Right ventricle myocardium superior (tissue), 1 donor: ENCODE measurements around the gene PLXNA4. TPM values are rescaled to one million over a fixed set of nuclear protein-coding genes. Genes with fewer than 3 reads are reported as not detected.
"Not testable (repeated sequence)": the region's sequence is repeated elsewhere in the genome, so short reads cannot be mapped to it uniquely, and the experiment has no call there.

Experiments
- ATAC-seq: fragments of 200-7000 bp; cut with Tn5 transposase; one replicate; pipeline ENCODE4 v1.9.1; 2020; ENCODE audit warnings: mild to moderate bottlenecking; ENCODE audit not compliant: poor library complexity
- DNase-seq: peaks from one replicate; pipeline ENCODE4 v3.0.0-alpha.2; 2020
- intact Hi-C: fragments of 100-400 bp; cut with DNase I; formaldehyde crosslinking; loops from one replicate; pipeline ENCODE4 v1.11.2; 2022
- total RNA-seq: library from RNA; stranded (reverse); fragmentation: NEBNext Ultra II Directional; extraction: Animal tissue kit (Norgen Biotek cat#: 25700); gene quantifications from one replicate; pipeline ENCODE4 v1.2.1, GENCODE V29; 2021
- donor health status: DM: no; HTN: yes; CAD: no; lungs with severe emphysema.

Gene PLXNA4
- total RNA-seq, 1 donor from 2014 or later = 17.3 TPM

DNA sequence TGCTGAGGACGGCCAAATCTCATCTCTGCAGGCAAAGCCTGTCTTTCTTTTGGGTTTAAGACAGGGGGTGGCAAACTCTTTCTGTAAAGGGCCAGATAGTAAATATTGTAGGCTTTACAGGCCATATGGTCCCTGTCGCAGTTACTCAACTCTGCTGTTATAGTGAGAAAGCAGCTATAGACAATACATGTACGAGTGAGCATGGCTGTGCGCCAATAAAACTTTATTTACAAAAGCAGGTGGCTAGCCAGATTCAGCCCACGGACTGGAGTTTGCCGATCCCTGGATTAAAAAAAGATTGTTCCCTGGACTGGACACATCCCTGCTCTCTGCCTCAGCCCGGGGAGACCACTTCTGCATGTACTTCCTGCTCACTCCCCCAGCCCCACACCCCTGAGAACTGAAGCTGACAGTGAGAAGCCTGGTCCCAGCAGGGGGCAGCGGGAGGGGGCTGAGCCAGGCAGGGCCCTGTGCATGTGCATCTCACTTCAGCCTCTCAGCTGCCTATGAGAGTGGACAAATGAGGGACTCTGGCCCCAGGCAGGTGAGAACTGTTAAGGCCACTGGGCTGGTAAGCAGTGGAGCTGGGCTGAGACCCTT, 392.4 kb downstream of the PLXNA4 start:
- intact Hi-C loops = no loop called here
- ATAC-seq (no peak), DNase-seq (no peak)

GRCh38 chr7:132182992-132183391, 393.3 kb downstream of the PLXNA4 start:
- intact Hi-C loops = no loop called here
- no peak for ATAC-seq
- no peak for DNase-seq

GRCh38 chr7:132181946-132182685, 394.2 kb downstream of the PLXNA4 start:
- no peak for ATAC-seq
- intact Hi-C loops = no loop called here
- DNase-seq = no peak

GRCh38 chr7:132181371-132181770, 394.9 kb downstream of the PLXNA4 start:
- no peak for DNase-seq
- intact Hi-C loops = no loop called here
- no peak for ATAC-seq

- DNase-seq (no peak), ATAC-seq (no peak)
- intact Hi-C loops = no loop called here
These were observed 395.8 kb downstream of the PLXNA4 start for GRCh38 chr7:132180481-132180880.

- DNase-seq (no peak), ATAC-seq (no peak)
- intact Hi-C loops = no loop called here
These were observed 396.6 kb downstream of the PLXNA4 start for GRCh38 chr7:132179681-132180080.

DNA sequence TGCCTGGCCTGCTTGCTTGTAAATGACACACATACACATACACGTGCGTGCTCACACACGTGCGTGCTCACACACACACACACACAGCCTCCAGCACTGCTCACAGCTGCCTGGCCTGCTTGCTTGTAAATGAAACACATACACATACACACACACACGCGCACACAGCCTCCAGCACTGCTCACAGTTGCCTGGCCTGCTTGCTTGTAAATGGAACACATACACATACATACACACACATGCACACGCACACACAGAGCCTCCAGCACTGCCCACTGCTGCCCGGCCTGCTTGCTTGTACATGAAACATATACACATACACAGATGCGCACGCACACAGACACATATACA, 397.2 kb downstream of the PLXNA4 start:
- intact Hi-C loops = no loop called here

GRCh38 chr7:132178402-132179079, 397.7 kb downstream of the PLXNA4 start:
- ATAC-seq, intact Hi-C loops, DNase-seq: not testable (repeated sequence)

More for the DNA sequence above, 397.2 kb downstream of the PLXNA4 start:
- DNase-seq (no peak), ATAC-seq (no peak)

- DNase-seq (no peak), ATAC-seq (no peak)
- intact Hi-C loops = no loop called here
These were observed 398.4 kb downstream of the PLXNA4 start for GRCh38 chr7:132177708-132178401.

GRCh38 chr7:132176719-132177118, 399.6 kb downstream of the PLXNA4 start:
- no peak for DNase-seq
- ATAC-seq = no peak
- intact Hi-C loops = no loop called here

DNA sequence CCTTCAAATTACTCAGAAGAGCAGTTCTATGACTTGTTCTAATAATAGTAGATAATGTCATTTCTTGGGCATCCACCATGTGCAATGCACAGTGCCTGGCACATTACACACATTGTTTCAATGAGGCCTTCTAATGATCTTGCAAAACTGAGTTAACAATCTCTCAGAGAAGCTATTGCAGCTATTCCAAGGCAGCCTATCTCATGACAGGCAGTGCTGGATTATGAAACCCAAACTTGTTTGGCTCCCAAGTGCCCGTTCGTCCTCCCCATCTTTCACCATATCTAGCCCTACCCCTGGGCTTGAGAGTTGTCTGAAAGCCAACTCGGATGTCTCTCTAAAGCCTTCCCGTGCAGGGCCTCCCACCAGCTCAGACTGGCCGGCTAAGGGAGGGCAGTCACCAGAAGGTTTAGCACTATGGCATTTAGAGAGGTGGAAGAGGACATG, 405.1 kb downstream of the PLXNA4 start:
- ATAC-seq = peak; percentile 50
- intact Hi-C loops = no loop called here
- no peak for DNase-seq

DNA sequence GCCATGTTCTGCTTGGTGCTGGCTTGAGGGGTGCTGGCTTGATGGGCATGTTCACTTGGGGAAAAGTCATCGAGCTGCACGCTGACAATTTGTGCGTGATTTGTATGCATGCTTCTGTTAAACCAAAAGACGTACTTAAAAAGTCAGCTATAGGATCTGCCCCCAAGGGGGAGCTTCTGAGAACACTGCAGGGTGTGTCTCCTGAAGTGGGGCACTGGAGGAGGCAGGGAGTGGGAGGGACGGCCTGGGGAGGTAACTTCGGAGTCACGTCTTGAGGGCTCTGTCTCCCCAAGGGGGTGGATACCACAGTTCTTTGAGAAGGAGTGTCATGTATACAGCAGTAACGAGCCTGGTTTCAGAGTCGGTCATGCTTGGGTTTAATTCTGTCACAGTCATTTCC, 406.5 kb downstream of the PLXNA4 start:
- ATAC-seq (no peak), DNase-seq (no peak)
- intact Hi-C loops = no loop called here

DNA sequence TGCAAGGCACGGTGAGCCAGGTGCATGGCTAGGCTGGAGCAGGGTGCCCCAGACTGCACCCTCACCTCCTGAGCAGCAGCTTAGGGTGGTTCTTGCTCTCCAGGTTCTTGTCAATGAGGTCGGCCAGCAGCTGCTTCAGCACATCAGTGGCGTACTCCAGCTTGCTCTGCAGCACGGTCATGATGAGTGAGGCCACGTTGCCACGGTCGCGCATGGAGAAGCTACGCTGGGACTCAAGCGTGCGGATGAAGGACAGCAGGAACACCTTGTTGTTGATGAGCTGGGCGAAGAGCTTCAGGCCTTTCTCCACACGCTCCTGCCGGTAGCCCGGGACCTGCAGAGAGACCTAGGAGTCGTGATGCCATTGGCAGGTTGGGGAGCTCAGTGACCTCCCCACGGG, 408.0 kb downstream of the PLXNA4 start:
- ATAC-seq (no peak), DNase-seq (no peak)
- intact Hi-C loops = no loop called here

DNA sequence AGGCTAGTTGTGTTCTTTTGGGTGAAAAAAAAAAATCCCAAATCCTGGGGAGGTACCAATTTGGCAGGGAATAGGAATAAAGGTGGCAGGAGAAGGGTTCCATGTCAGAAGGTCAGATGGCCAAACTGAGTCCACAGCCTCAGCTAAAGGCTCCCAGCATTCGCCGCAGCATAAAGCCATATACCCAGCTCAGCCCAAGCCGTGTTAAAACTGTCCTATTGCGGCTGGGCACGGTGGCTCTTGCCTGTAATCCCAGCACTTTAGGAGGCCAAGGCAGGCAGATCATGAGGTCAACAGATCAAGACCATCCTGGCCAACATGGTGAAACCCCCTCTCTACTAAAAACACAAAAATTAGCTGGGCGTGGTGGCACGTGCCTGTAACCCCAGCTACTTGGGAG, 410.6 kb downstream of the PLXNA4 start:
- intact Hi-C loops, DNase-seq, ATAC-seq: not testable (repeated sequence)

GRCh38 chr7:132164558-132165125, 411.6 kb downstream of the PLXNA4 start:
- intact Hi-C loops = no loop called here
- ATAC-seq (no peak), DNase-seq (no peak)

DNA sequence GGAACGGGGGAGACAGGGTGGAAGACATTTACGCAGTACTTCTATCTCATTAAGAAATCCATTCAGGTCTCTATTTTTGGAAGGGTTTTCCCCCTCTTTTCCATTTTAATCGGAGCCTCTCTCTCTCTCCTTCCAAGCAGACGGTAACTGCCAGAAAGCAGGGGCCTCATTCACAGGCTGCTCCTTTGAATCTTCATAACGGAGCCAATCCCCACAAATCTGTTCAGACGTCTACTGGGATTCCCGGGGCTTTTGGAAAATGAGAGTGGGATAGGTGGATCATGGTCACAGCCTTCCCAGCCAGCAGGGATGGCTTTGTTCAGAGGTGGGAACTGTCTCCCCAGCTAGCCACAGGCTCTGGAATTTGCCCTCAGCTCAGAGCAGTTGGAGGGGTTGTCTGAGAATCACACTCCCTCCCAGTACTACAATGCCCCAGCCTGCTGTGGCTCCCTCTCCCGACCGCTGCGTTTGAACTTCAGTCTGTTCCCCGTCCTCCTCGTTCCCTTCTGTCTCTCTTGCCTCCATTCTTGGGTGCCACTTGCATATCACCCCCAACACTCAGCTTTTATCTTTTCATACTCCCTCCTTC, 413.6 kb downstream of the PLXNA4 start:
- DNase-seq (no peak), ATAC-seq (no peak)
- intact Hi-C loops = no loop called here

DNA sequence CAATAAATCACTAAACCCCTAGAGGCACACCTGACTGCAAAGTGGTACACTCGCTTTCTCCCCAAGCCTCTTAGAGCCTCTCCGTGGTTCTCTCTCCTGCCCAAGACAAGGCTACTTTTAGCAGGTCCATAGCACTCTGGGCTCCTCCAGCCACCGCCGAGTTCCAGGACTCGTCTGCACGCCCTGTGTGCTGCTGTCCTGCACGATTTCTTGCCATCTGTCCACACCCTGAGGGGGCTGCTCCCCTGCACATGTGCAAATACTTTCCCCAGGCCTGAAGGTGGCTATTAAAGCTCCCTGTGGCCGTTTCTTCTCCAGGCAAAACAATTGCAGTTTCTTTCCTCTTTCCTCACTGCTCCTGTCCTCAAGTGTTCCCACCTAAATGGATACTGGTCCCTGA, 414.3 kb downstream of the PLXNA4 start:
- no peak for DNase-seq
- ATAC-seq = no peak
- intact Hi-C loops = no loop called here

- DNase-seq (no peak), ATAC-seq (peak; percentile 12)
- intact Hi-C loops = no loop called here
These were observed 414.7 kb downstream of the PLXNA4 start for GRCh38 chr7:132161533-132161915.
